Measurements from ENCODE around the gene FHL2.

- TF ChIP-seq CTCF (conservative IDR thresholded peaks at IDR 0.05 in 1 of 2, IDR thresholded peaks at IDR 0.05 in 1 of 2; ENCODE audit: extremely low read depth in 1 of 2, insufficient read depth in 1 of 2, low read depth in 1 of 2, low read length in 2 of 2) (no peak), EZH2 (IDR thresholded peaks at IDR 0.05; ENCODE audit: borderline replicate concordance, low read length) (no peak)
Observed at GRCh38 chr2:105327690-105328089, 71.2 kb downstream of the FHL2 start.
